PFSK-1 (cell line): ENCODE data around the gene SLIT3.

ENCODE experiments used
- FOXP2 ChIP-seq: optimal IDR thresholded peaks from 2 replicates; pipeline ENCODE3; 2011; ENCODE audit warnings: borderline replicate concordance, control low read depth, inconsistent platforms; ENCODE audit not compliant: insufficient read depth; ENCODE audit errors: extremely low read length, extremely low read depth
- POLR2AphosphoS5 ChIP-seq: IDR thresholded peaks from 2 replicates; pipeline ENCODE4 v1.6.1; 2012; ENCODE audit warnings: low read depth, mild to moderate bottlenecking, control low read depth, low read length, moderate library complexity
- REST ChIP-seq, 2 experiments: IDR thresholded peaks; 2 replicates each; pipeline versions ENCODE4 v1.6.1 to v1.8.0; 2011 to 2012; ENCODE audit warnings: low read depth in 2 of 2, low read length in 2 of 2, control low read depth in 1 of 2, inconsistent platforms in 1 of 2, mild to moderate bottlenecking in 1 of 2, moderate library complexity in 1 of 2; ENCODE audit not compliant: insufficient read depth in 1 of 2
- SIN3A ChIP-seq: IDR thresholded peaks from 2 replicates; pipeline ENCODE4 v1.6.1; 2012; ENCODE audit warnings: mild to moderate bottlenecking, low read length, moderate library complexity, borderline replicate concordance; ENCODE audit not compliant: insufficient read depth
- TAF1 ChIP-seq: IDR thresholded peaks from 2 replicates; pipeline ENCODE4 v1.6.1; 2012; ENCODE audit warnings: low read length, control low read depth, borderline replicate concordance; ENCODE audit not compliant: insufficient read depth

The SLIT3 gene

GRCh38 chr5:168776070-168776469 lies 524.9 kb downstream of the SLIT3 start:
- TF ChIP-seq TAF1 (no peak), POLR2AphosphoS5 (no peak), FOXP2 (no peak), REST (IDR thresholded peaks at IDR 0.05; ENCODE audit: insufficient read depth in 1 of 2, low read depth in 2 of 2, low read length in 2 of 2) (no peak), SIN3A (no peak)

- TF ChIP-seq REST (IDR thresholded peaks at IDR 0.05; ENCODE audit: insufficient read depth in 1 of 2, low read depth in 2 of 2, low read length in 2 of 2), result no peak
- TF ChIP-seq SIN3A, result no peak
- no peak for TF ChIP-seq FOXP2
- no peak for TF ChIP-seq TAF1
- TF ChIP-seq POLR2AphosphoS5, result no peak
Observed at GRCh38 chr5:168773226-168773625, 527.7 kb downstream of the SLIT3 start.

- TF ChIP-seq TAF1 (no peak), POLR2AphosphoS5 (no peak), REST (IDR thresholded peaks at IDR 0.05; ENCODE audit: insufficient read depth in 1 of 2, low read depth in 2 of 2, low read length in 2 of 2) (no peak), FOXP2 (no peak), SIN3A (no peak)
Observed at GRCh38 chr5:168772316-168772961, 528.5 kb downstream of the SLIT3 start.

- no peak for TF ChIP-seq TAF1
Observed at GRCh38 chr5:168771678-168772077, 529.3 kb downstream of the SLIT3 start.

- TF ChIP-seq REST (IDR thresholded peaks at IDR 0.05; ENCODE audit: insufficient read depth in 1 of 2, low read depth in 2 of 2, low read length in 2 of 2), result no peak
- TF ChIP-seq FOXP2, result no peak
- TF ChIP-seq TAF1, result no peak
- TF ChIP-seq SIN3A, result no peak
- TF ChIP-seq POLR2AphosphoS5, result no peak
Observed at GRCh38 chr5:168770996-168771395, 529.9 kb downstream of the SLIT3 start.
